Ascending aorta (tissue), 2 donors: ENCODE data around the gene ADRA2C. TPM values are rescaled to one million over a fixed set of nuclear protein-coding genes. Genes with fewer than 3 reads are reported as not detected.

Experiments
- DNase-seq, 2 donors: peaks; one replicate each; pipeline ENCODE4 v3.0.0-alpha.2; 2019; ENCODE audit warnings: low spot score in 2 of 2
- H3K27ac ChIP-seq, 2 donors: fragments of 200-600 bp; sonication (generic); one replicate each; pipeline ENCODE4 v1.5.1; 2016 to 2017; ENCODE audit warnings: mild to moderate bottlenecking in 1 of 2
- H3K27me3 ChIP-seq: fragments of 200-600 bp; sonication (generic); one replicate; pipeline ENCODE4 v1.5.1; 2017
- H3K36me3 ChIP-seq, 2 donors: fragments of 200-600 bp; sonication (generic); one replicate each; pipeline ENCODE4 v1.5.1; 2016
- H3K4me1 ChIP-seq, 2 donors: fragments of 200-600 bp; sonication (generic); one replicate each; pipeline ENCODE4 v1.5.1; 2016 to 2017; ENCODE audit warnings: mild to moderate bottlenecking in 1 of 2
- H3K4me3 ChIP-seq, 2 donors: fragments of 200-600 bp; sonication (generic); one replicate each; pipeline ENCODE4 v1.5.1; 2016 to 2017; ENCODE audit warnings: mild to moderate bottlenecking in 1 of 2
- H3K9me3 ChIP-seq, 2 donors: fragments of 200-600 bp; sonication (generic); one replicate each; pipeline ENCODE4 v1.5.1; 2016
- intact Hi-C: fragments of 100-400 bp; cut with DNase I; formaldehyde crosslinking; loops from one replicate; pipeline ENCODE4 v1.15.1; 2023
- total RNA-seq: library from RNA; depleted of rRNA; stranded (reverse); fragments of >200 nt; gene quantifications from one replicate; pipeline ENCODE4 v1.1.0, GENCODE V29; 2016
- TF ChIP-seq, protein P1 (sequence below), 3 experiments: fragments of 200-600 bp in 2 of 3; fragments of 450-650 bp in 1 of 3; sonication (generic) in 2 of 3; IDR thresholded peaks; one replicate each; pipeline ENCODE4 v1.5.1; 2016 to 2019; ENCODE audit warnings: antibody characterized with exemption in 3 of 3, mild to moderate bottlenecking in 1 of 3, moderate library complexity in 1 of 3

Gene ADRA2C
- total RNA-seq, 1 donor from 2014 or later, result 46.1 TPM

DNA sequence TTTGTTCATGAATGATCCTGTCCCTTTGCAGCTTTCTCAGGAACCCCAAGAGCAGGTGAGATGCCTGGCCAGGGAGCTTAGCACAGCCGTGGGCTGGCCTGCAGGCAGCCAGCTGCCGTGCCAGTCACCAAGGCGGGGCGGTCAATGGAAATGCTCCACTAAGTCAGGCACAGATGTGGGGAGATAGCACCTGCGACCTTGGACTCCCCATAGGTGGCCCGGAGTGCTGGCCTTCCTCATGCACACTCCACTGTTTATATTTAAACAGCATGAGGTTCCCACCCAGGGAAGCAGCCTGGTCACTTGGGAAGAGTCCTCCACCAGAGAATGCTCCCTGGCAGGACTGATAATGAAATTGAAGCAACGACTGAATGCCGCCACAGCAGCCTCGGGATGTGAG is 14.2 kb upstream of the ADRA2C start:
- TF ChIP-seq, protein P1, sequence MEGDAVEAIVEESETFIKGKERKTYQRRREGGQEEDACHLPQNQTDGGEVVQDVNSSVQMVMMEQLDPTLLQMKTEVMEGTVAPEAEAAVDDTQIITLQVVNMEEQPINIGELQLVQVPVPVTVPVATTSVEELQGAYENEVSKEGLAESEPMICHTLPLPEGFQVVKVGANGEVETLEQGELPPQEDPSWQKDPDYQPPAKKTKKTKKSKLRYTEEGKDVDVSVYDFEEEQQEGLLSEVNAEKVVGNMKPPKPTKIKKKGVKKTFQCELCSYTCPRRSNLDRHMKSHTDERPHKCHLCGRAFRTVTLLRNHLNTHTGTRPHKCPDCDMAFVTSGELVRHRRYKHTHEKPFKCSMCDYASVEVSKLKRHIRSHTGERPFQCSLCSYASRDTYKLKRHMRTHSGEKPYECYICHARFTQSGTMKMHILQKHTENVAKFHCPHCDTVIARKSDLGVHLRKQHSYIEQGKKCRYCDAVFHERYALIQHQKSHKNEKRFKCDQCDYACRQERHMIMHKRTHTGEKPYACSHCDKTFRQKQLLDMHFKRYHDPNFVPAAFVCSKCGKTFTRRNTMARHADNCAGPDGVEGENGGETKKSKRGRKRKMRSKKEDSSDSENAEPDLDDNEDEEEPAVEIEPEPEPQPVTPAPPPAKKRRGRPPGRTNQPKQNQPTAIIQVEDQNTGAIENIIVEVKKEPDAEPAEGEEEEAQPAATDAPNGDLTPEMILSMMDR (IDR thresholded peaks at IDR 0.05), result no peak
- Histone ChIP-seq H3K27me3 (no peaks in the 10 kb centered on the region), H3K4me3 (no peak overlapping the region), H3K27ac (no peak overlapping the region), H3K36me3 (no peaks in the 10 kb centered on the region), H3K4me1 (peaks cover 3 to 14% of the 10 kb centered on the region in 2 donors), H3K9me3 (peaks cover 0 to 8% of the 10 kb centered on the region in 2 donors)
- intact Hi-C loops, result no loop called here
- no peak for DNase-seq

DNA sequence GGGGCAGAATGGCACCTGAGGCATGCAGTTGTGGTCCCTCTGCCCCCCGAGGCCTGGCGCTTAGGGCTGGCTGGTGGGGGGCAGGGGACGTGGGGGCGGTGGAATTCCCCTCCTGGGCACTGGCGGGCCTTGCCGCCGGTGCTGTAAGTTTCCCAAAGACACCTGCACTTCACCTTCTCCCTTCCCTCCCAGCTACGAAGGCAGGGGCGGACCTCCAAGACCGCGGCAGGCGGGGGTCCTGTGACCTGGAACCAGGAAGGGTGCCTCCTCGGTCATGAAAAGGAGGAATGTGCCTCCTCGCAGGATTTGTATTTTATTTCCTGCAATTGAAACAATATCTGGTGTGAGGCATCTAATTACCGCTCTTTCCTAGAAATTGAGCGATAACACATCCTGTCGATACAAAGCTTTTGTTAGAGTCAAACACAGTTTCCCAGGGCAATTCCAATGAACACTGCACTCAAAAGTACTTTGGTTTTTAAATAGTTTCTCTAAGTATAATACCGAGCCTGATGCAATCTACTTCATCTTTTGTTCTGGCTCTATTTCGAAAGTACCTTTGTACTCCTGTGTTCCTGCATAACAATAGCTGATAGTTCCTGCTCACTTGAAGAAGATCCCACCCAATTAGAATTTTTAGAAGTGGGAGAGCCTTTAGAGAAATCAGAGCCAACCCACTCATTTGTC is 12.3 kb upstream of the ADRA2C start:
- Histone ChIP-seq H3K36me3 (no peaks in the 10 kb centered on the region), H3K4me3 (no peak overlapping the region), H3K27ac (no peak overlapping the region), H3K9me3 (peaks cover 0 to 8% of the 10 kb centered on the region in 2 donors), H3K27me3 (no peaks in the 10 kb centered on the region), H3K4me1 (peaks cover 0 to 2% of the 10 kb centered on the region in 2 donors)
- TF ChIP-seq, protein P1 (IDR thresholded peaks at IDR 0.05), result no peak
- no peak for DNase-seq
- intact Hi-C loops, result no loop called here

DNA sequence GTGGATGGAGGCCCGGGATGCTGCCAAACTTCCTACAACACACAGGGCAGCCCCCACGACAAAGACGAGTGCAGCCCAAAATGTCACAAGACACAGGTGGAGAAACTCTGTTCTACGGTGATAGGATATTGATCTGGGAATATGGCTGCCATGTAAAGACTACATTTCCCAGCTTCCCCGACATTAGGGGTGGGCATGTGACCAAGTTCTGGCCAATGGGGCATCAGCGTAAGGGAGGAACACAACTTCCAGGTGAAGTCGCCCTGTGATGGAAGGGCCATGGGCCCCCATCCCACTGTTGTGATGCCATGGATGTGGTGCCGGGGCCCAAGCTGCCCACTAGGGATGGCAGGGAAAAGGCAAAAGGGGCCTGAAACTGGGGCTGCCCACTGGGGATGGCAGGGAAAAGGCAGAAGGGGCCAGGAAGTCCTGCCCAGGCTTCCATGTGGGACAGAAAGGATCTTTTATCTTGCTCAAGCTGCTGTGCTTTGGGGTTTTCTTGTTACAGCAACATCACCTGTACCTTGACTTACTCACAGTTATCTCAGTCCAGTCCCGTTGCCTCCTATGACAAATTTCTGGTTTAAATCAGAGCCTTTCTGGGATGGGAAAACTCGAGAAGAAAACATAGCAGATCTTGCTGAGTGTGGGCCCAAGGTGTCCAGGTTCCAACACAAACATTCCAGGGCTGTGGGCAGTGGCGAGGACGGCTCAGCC is 9.7 kb upstream of the ADRA2C start:
- H3K27ac ChIP-seq, result peak overlapping the region in 1 of 2 donors; percentile 73
- peaks cover 0 to 2% of the 10 kb centered on the region in 2 donors for H3K4me1 ChIP-seq
- H3K4me3 ChIP-seq, result no peak overlapping the region
- TF ChIP-seq, protein P1 (IDR thresholded peaks at IDR 0.05), result no peak
- intact Hi-C loops, result no loop called here
- no peaks in the 10 kb centered on the region for H3K36me3 ChIP-seq
- peaks cover 0 to 8% of the 10 kb centered on the region in 2 donors for H3K9me3 ChIP-seq
- DNase-seq, result no peak
- H3K27me3 ChIP-seq, result no peaks in the 10 kb centered on the region

DNA sequence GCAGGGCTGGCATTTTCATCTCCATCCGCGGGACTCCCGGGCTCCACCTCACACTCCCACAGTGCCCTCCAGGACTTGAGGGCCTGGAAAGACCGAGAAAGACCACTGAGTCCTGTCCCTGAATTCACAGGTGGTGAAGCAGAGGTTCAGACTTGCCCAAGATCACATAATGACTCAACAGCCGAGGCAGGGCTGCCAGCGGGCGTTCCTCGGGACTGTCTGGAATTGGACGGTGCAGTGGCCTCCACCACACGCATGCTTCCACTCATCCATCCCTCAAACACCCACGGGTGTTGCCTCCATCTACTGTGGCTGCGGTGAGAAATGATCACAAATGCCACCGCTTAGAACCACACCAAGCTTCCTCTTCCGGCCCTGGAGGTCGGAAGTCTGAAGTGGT is 6.9 kb upstream of the ADRA2C start:
- H3K4me3 ChIP-seq, result no peak overlapping the region
- H3K36me3 ChIP-seq, result no peaks in the 10 kb centered on the region
- intact Hi-C loops, result no loop called here
- TF ChIP-seq, protein P1 (IDR thresholded peaks at IDR 0.05), result no peak
- no peak for DNase-seq
- no peak overlapping the region for H3K27ac ChIP-seq
- peaks cover 0 to 15% of the 10 kb centered on the region in 2 donors for H3K4me1 ChIP-seq
- H3K9me3 ChIP-seq, result peaks cover 0 to 8% of the 10 kb centered on the region in 2 donors
- H3K27me3 ChIP-seq, result no peaks in the 10 kb centered on the region

DNA sequence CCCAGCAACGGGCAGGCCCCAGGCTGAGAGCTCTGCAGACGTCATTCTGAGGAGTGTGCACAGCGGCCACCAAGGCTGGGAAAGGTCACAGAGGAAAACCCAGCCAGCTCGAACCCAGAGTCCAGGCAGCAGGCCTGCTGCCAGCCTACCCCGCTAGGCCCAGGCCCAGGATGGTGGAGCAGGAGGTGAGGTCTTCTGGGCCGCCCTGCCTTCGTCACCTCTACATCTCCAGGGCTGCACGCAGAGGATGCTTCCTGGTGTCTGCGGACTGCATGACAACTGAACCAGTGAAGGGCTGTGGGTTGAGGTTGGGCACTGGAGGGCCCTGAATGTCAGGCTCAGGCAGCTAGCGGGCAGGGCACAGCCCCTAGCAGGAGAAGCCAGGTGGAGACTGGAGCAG is 5.8 kb upstream of the ADRA2C start:
- Histone ChIP-seq H3K27ac (no peak overlapping the region), H3K27me3 (no peaks in the 10 kb centered on the region), H3K9me3 (peaks cover 0 to 8% of the 10 kb centered on the region in 2 donors), H3K4me3 (no peak overlapping the region), H3K4me1 (peaks cover 0 to 22% of the 10 kb centered on the region in 2 donors), H3K36me3 (no peaks in the 10 kb centered on the region)
- TF ChIP-seq, protein P1 (IDR thresholded peaks at IDR 0.05), result no peak
- intact Hi-C loops, result loop anchor here (10.0 kb wide), 2 partner anchors 194 to 196 kb away; no protein-coding TSS in a partner anchor
- no peak for DNase-seq
